Stimulated activated CD4-positive, alpha-beta T cell treated with anti-CD3 and anti-CD28 coated beads, TNF-alpha, amount 100 ng/mL, for 1 hour (primary cell): ENCODE data around the gene PITPNM1.

Experiments used
- DNase-seq, 3 donors: peaks; one replicate each; pipeline ENCODE4 v3.0.0-alpha.2; 2020; ENCODE audit warnings: low read depth in 3 of 3, low spot score in 1 of 3

The PITPNM1 gene

GRCh38 chr11:67504005-67504949, 886 bp downstream of the PITPNM1 start:
- DNase-seq: no peak

DNA sequence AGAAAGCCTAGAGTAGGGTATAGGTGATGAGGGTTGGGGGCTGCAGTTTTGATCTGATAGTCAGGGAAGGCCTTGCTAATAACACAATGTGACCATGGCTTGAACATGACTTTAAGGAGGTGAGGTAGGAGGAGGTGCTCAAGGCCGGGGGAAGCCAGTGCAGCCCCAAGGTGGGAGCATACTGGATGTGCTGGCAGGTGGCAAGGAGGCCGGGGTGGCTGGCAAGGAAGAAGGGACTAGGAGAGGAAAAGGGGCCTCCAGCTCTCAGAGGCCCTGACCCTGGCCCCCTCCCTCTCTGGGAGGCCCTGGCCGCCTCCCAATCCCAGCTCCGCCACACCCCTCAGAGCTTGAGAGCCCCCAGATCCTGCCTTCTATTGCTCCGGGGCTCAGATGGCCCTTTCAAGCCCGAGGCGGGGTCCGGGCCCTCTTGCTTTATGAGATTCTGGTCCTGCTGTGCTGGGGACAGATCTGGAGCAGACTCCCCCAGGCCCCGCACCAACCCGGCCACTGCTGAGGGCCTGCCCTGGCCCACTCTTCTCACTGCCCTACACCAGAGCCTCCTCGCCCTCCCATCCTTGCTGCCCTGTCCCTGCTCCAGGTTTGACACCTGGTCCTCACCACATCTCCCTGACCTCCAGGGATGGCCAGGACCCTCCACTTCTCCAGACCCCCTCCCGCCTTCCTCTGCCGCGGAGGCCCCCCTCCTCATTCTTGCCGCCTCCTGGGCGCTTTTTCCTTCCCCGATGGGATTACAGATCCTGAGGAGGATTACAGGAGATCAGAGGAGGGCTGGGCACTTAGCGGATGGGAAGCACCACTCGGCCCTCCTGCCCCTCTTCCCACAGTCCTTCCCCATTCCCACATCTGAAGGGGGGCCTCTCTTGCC, 1.8 kb downstream of the PITPNM1 start:
- no peak for DNase-seq

DNA sequence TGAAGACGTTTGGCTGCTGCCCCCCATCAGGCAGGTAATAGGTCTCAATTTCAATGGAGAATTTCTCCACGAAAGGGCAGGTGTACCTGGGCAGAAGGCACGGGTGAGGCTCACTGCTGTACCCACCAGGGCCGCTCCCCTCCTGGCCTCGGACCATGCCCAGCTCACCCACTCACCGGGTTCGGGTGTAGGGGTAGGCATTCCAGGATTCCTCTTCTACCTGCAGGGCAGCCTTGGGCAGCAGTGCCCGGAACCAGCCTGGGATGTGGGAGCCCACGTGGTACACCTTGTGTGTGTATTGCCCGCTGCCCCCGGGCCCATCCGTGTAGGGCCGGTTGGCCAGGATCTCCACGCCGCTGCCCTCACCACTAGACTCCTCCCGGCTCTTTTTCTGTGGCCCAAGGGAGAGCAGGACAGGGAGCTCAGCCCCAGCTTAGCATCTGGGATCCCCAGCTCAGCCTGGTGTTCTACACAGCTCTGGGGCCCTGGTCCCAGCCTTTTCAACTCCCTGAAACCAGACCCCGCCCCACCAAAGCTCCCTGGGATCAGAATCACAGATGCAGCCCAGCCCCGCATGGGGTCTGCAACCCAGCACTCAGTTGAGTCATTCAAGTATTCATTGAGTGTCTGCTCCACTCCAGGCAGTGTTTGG, 2.7 kb downstream of the PITPNM1 start:
- no peak for DNase-seq

- DNase-seq: no peak
Measured at GRCh38 chr11:67501854-67502253, 3.3 kb downstream of the PITPNM1 start.

GRCh38 chr11:67500831-67501715, 4.1 kb downstream of the PITPNM1 start:
- DNase-seq: no peak

DNA sequence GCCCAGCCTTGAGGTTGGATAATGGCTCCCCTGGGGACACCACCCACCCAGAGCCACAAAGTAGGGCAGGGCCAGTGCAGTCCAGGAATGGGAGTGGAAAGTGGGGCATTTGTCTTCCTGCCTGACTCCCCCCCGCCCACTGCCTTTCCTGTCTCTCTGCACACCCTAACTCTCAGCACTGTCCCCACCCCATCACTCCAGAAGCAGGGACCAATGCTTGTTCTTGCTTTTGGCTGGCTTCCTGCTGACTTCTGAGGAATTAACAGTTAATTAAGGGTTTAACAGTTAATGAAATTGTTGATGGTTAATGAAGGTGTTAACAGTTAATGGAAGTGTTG, 4.7 kb downstream of the PITPNM1 start:
- DNase-seq: no peak

- no peak for DNase-seq
Measured at GRCh38 chr11:67499808-67500483, 5.2 kb downstream of the PITPNM1 start.

DNA sequence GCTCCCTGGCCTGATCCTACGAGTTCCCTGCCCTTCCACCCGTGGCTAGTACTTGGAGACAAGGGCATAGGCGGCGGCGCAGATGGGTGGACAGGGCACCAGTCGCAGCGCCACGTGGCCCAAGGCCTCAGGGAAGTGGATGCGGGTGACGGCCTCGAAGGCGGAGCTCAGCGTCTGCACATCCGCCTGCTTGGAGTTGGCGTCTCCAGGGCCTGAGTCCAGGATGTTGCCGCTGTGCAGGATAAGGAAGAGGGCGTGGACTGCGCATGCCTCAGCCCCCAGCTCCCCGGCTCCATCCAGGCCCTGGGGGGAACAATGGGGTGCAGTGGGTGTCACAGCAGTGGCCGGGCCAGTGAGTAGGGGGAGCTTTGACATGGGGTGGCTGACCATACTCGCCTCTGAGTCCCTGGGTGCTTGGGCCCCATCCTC, 6.6 kb downstream of the PITPNM1 start:
- no peak for DNase-seq

- no peak for DNase-seq
Measured at GRCh38 chr11:67497656-67498291, 7.4 kb downstream of the PITPNM1 start.

DNA sequence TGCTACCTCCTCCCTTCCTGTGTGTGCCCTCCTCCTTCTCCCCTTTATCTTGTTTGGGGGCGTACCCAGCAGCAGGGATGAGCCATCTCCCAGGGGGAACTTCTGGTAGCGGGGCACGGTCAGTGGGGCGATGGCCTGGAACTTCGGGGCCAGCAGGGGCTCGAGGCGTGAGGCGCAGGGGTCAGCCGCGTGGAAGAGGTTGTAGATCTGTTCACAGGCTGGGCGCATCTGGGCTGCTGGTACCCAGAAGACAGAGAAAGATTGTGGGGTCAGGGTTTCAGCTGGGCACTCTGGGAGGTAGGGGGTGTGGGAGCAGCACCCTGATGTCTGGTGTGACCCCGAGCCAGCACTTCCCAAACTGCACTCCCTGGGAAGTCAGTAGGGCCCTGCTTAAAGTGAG, 9.1 kb downstream of the PITPNM1 start:
- DNase-seq: no peak

- DNase-seq: no peak
Measured at GRCh38 chr11:67495234-67496005, 9.7 kb downstream of the PITPNM1 start.

DNA sequence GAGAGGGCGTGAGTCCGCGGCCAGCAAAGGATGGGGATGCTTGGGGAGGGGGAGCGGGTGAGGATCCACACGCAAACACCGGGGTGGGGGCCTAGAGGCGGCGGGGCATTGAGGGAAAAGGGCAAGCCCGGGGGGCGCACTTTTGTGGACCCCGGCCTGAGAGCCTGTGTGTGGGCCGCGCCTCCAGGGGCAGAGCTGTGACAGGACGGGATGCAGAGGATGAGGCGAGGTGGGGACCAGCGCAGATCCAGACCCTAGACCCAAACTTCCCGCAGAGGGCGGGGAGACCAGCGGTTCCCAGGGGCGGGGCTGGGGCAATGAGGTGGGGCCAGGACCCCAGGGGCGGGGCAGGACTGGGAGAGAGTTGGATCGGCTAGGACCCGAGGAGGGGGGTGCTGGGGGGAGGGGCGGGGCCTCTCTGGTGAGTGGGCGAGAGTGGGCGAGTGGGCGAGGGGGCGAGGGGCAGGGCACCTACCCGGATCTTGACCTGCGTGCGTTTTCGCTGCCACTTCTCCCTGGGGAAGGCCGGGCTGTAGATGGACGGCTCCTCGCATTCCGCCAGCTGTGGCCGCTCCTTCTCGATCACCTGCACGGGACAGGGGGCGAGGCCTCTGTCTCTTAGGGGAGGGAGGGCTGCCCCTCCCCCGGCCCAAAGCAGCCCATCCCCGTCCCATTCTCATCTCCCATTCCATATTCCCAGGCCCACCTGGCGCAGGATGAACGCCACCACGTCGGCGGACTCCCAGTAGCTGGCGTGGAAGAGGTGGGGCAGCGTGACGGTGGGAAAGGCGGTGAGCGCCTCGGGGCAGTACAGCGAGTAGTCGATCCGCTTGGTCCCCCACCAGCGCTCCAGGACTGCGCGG, 10.6 kb downstream of the PITPNM1 start:
- DNase-seq: no peak

DNA sequence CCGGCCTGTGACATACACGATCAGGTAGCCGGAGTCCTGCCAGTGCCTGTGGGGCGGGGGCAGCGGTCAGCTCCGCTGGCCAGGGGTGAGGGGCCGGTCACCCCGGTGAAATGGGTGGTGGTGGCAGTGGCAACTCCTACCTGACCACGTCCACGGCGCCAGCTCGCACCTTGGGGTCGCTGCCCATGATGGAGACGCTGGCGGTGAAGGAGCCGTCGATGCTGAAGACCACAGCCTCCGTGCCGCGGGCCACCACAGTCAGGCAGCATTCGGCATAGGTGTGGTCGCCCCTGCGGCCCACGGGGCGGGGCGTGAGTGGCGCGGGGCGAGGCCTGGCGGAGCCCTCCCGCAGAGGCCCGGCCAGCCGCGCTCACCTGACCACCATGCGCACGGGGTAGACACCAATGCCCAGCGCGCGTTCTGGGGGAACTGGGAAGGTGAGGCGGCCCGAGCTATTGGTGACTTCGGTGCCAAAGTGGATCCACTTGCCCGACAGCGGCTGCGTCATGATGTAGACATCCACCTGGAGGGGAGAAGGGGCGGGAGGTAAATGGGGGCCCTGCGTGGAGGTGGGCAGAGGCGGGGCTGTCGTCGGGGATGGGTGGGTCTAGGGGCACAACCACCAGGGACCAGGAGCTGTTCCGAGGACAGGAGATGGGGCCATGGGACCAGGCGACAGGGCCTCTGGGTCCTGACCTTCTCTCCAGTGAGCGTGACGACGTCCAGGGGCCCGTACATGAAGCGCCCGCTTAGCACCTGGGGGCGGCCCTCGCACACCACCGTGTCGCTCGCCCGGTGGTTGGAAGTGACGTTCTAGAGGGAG, 11.4 kb downstream of the PITPNM1 start:
- DNase-seq: no peak

DNA sequence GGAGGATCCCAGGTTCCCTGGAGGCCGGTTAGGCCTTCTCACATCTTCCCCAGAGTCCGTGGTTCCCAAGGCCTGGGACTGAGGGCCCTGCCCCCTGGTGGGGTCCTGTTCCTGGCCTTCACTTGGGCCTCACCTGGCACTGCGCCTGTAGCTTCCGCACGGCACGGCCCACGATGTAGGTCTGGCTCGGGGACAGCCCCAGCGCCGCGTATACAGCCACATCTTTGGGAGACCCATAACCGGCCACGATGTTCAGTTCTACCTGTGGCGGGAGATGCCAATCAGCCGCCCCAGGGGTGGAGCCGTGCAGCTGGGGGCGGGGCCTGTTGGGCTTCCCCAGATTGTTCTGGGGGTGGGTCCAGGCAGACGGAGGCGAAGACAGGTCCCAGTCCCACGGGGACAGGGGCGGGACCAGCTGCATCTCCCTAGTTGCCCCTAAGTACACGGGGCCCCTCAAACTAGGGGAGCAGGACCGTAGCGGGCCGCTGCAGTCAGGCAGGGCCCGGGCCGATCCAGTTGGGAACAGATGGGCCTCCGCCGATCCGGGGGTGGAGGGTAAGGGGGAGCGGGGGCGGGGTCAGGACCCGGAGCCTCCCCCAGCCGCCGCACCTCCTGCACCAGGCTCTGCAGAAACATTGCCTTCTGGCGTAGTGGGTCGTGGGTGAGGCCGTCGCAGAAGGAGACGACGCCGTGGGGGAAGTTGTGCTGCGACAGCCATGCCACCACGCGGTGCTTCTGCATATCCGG, 12.2 kb downstream of the PITPNM1 start:
- no peak for DNase-seq

- no peak for DNase-seq
Measured at GRCh38 chr11:67492069-67492727, 13.0 kb downstream of the PITPNM1 start.
